ENCODE data around the gene MSX1. TPM values are rescaled to one million over a fixed set of nuclear protein-coding genes. Genes with fewer than 3 reads are reported as not detected.

The MSX1 gene
- total RNA-seq, 1 experiment from 2014 or later, result 59.9 TPM

DNA sequence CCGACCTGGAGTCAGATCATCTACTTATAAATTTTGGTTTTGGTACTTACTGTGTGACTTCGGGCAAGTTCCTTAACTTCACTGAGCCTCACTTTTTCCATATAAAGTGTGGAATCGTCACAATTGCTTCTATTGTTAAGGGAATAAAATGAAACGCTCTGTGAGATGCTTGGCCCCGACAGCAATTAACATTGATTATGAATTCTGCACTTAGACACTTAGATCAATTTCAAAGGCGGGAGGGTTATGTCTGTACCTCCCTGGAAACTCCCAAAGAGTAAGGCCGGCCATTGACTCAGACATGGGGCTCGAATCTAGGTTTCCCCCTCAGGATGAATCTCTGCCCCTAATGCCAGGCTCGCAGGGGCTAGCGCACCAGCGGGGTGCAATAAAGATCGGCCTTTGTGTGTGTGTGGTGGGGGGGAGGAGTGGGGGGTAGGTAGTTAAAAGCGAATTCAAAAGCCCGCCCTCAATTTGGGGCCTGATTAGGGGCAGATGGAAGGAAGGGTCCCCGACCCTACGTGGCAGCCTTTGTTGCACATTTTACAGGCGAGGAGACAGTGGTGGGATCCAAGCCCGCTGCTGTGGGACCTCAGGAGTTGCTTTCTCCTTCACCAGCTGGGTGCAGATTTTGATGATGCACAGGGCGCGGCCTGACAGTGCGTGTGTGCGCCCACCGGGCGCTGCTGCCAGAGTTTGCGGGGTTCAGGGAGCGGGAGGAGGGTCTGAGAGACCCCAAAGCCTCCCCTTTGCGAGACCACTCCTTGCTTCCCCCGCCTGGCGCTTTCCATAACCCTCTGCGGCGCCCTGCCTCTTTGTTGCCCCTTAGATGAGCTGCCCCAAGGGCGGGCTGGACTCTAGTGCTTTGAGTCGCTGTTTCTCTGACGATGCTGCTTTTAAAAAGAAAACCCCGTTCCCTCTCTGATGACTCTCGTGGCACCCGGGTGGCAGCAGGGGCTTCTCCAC lies 9.6 kb downstream of the MSX1 start:
- Histone ChIP-seq H3K27me3 (ENCODE audit: insufficient read depth, low read length) (no peaks in the 10 kb centered on the region), H3K4me2 (ENCODE audit: low read length) (no peak overlapping the region), H3K36me3 (ENCODE audit: control insufficient read depth in 1 of 2, insufficient read depth in 2 of 2, low read length in 2 of 2) (peaks cover 2 to 4% of the 10 kb centered on the region in 2 experiments; a peak in 2 of 4 replicates), H3K79me2 (ENCODE audit: insufficient read depth, low read length) (no peaks in the 10 kb centered on the region), H2AFZ (ENCODE audit: low read depth, low read length, poor library complexity, severe bottlenecking) (no peak overlapping the region), H4K20me1 (ENCODE audit: insufficient read depth) (no peaks in the 10 kb centered on the region), H3K4me1 (ENCODE audit: control insufficient read depth in 1 of 2, insufficient read depth in 2 of 2, low read length in 2 of 2) (no peaks in the 10 kb centered on the region), H3K9me2 (ENCODE audit: insufficient read depth) (no peaks in the 10 kb centered on the region), H3K4me3 (replicated peaks in 1 of 2; ENCODE audit: low read depth in 1 of 2, low read length in 2 of 2) (no peak overlapping the region), H3K9ac (ENCODE audit: low read length) (no peak overlapping the region), H3K9me3 (ENCODE audit: control insufficient read depth in 1 of 2, insufficient read depth in 1 of 2, low read depth in 1 of 2, low read length in 2 of 2) (no peaks in the 10 kb centered on the region), H3K27ac (ENCODE audit: low read depth, low read length) (no peak overlapping the region)
- no TSS peak for BruUV-seq (replicated peaks)
- ChIA-PET POLR2A (no interaction called here), CTCF (no interaction called here), RAD21 (ENCODE audit: low non-redundant PET in 1 of 2, low total read pairs in 2 of 2, uncharacterized antibody in 2 of 2, unreplicated experiment in 2 of 2) (interaction anchor here in 1 of 2 experiments (1.0 kb wide), 1 partner anchor 388 kb away, joined by 4 read pairs; no protein-coding TSS in a partner anchor)
- no peak for DNase-seq (ENCODE audit: low read depth, low spot score)
- no peak for ATAC-seq
- intact Hi-C loops (cut with micrococcal nuclease), result no loop called here
- TF ChIP-seq ZFX (IDR thresholded peaks at IDR 0.05) (no peak), POLR2AphosphoS5 (IDR thresholded peaks at IDR 0.05; ENCODE audit: low read depth, low read length) (no peak), EZH2 (IDR thresholded peaks at IDR 0.05) (no peak), SRF (IDR thresholded peaks at IDR 0.05; ENCODE audit: low read depth) (no peak), RAD21 (IDR thresholded peaks at IDR 0.05; ENCODE audit: low read depth) (no peak), YY1 (IDR thresholded peaks at IDR 0.05; ENCODE audit: extremely low read depth, insufficient replicate concordance, low read depth, low read length) (no peak), EZH2phosphoT487 (IDR thresholded peaks at IDR 0.05; ENCODE audit: borderline replicate concordance) (no peak), JUND (IDR thresholded peaks at IDR 0.05) (no peak), FOSL1 (IDR thresholded peaks at IDR 0.05; ENCODE audit: low read depth) (no peak), EGR1 (IDR thresholded peaks at IDR 0.05; ENCODE audit: low read depth) (no peak), ZNF274 (IDR thresholded peaks at IDR 0.05; ENCODE audit: low read depth, low read length) (no peak), SIN3A (IDR thresholded peaks at IDR 0.05; ENCODE audit: low read depth) (no peak), CEBPB (IDR thresholded peaks at IDR 0.05; ENCODE audit: low read depth) (no peak), ELF1 (IDR thresholded peaks at IDR 0.05; ENCODE audit: borderline replicate concordance, low read depth) (no peak)
- TF ChIP-seq, protein P1, sequence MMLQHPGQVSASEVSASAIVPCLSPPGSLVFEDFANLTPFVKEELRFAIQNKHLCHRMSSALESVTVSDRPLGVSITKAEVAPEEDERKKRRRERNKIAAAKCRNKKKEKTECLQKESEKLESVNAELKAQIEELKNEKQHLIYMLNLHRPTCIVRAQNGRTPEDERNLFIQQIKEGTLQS (IDR thresholded peaks at IDR 0.05), result no peak
- TF ChIP-seq, protein P2, sequence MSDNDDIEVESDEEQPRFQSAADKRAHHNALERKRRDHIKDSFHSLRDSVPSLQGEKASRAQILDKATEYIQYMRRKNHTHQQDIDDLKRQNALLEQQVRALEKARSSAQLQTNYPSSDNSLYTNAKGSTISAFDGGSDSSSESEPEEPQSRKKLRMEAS (IDR thresholded peaks at IDR 0.05), result no peak
- TF ChIP-seq, protein P3, sequence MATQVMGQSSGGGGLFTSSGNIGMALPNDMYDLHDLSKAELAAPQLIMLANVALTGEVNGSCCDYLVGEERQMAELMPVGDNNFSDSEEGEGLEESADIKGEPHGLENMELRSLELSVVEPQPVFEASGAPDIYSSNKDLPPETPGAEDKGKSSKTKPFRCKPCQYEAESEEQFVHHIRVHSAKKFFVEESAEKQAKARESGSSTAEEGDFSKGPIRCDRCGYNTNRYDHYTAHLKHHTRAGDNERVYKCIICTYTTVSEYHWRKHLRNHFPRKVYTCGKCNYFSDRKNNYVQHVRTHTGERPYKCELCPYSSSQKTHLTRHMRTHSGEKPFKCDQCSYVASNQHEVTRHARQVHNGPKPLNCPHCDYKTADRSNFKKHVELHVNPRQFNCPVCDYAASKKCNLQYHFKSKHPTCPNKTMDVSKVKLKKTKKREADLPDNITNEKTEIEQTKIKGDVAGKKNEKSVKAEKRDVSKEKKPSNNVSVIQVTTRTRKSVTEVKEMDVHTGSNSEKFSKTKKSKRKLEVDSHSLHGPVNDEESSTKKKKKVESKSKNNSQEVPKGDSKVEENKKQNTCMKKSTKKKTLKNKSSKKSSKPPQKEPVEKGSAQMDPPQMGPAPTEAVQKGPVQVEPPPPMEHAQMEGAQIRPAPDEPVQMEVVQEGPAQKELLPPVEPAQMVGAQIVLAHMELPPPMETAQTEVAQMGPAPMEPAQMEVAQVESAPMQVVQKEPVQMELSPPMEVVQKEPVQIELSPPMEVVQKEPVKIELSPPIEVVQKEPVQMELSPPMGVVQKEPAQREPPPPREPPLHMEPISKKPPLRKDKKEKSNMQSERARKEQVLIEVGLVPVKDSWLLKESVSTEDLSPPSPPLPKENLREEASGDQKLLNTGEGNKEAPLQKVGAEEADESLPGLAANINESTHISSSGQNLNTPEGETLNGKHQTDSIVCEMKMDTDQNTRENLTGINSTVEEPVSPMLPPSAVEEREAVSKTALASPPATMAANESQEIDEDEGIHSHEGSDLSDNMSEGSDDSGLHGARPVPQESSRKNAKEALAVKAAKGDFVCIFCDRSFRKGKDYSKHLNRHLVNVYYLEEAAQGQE (IDR thresholded peaks at IDR 0.05; ENCODE audit: low read depth), result no peak
- TF ChIP-seq, protein P4, sequence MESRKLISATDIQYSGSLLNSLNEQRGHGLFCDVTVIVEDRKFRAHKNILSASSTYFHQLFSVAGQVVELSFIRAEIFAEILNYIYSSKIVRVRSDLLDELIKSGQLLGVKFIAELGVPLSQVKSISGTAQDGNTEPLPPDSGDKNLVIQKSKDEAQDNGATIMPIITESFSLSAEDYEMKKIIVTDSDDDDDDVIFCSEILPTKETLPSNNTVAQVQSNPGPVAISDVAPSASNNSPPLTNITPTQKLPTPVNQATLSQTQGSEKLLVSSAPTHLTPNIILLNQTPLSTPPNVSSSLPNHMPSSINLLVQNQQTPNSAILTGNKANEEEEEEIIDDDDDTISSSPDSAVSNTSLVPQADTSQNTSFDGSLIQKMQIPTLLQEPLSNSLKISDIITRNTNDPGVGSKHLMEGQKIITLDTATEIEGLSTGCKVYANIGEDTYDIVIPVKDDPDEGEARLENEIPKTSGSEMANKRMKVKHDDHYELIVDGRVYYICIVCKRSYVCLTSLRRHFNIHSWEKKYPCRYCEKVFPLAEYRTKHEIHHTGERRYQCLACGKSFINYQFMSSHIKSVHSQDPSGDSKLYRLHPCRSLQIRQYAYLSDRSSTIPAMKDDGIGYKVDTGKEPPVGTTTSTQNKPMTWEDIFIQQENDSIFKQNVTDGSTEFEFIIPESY (IDR thresholded peaks at IDR 0.05; ENCODE audit: extremely low read depth, insufficient replicate concordance, low read length), result no peak
- TF ChIP-seq, protein P5, sequence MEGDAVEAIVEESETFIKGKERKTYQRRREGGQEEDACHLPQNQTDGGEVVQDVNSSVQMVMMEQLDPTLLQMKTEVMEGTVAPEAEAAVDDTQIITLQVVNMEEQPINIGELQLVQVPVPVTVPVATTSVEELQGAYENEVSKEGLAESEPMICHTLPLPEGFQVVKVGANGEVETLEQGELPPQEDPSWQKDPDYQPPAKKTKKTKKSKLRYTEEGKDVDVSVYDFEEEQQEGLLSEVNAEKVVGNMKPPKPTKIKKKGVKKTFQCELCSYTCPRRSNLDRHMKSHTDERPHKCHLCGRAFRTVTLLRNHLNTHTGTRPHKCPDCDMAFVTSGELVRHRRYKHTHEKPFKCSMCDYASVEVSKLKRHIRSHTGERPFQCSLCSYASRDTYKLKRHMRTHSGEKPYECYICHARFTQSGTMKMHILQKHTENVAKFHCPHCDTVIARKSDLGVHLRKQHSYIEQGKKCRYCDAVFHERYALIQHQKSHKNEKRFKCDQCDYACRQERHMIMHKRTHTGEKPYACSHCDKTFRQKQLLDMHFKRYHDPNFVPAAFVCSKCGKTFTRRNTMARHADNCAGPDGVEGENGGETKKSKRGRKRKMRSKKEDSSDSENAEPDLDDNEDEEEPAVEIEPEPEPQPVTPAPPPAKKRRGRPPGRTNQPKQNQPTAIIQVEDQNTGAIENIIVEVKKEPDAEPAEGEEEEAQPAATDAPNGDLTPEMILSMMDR (IDR thresholded peaks at IDR 0.05 in 2 of 3, conservative IDR thresholded peaks at IDR 0.05 in 1 of 3; ENCODE audit: borderline replicate concordance in 1 of 3, insufficient read depth in 1 of 3, low read depth in 2 of 3, low read length in 2 of 3), result no peak

Data from HCT116 (cell line).